HG03280 (cell line): Measurements from ENCODE around the gene KPNA5.
"Not testable (repeated sequence)": the region's sequence is repeated elsewhere in the genome, so short reads cannot be mapped to it uniquely, and the experiment has no call there.

Source experiments
- ATAC-seq: cut with Tn5 transposase; IDR thresholded peaks from one replicate; pipeline ENCODE4 v1.9.1; 2021; ENCODE audit warnings: mild to moderate bottlenecking, moderate library complexity; ENCODE audit not compliant: unreplicated experiment

The KPNA5 gene

GRCh38 chr6:116697480-116697879 lies 16.5 kb downstream of the KPNA5 start:
- no peak for ATAC-seq

GRCh38 chr6:116703888-116704287 lies 22.9 kb downstream of the KPNA5 start:
- not testable (repeated sequence) for ATAC-seq

- no peak for ATAC-seq
Measured at GRCh38 chr6:116705917-116706316, 24.9 kb downstream of the KPNA5 start.

- no peak for ATAC-seq
Measured at GRCh38 chr6:116714296-116714695, 33.3 kb downstream of the KPNA5 start.

- ATAC-seq: no peak
Measured at GRCh38 chr6:116714761-116715160, 33.8 kb downstream of the KPNA5 start.

- no peak for ATAC-seq
Measured at GRCh38 chr6:116726947-116727346, 45.9 kb downstream of the KPNA5 start.

- ATAC-seq: no peak
Measured at GRCh38 chr6:116730513-116730912, 49.5 kb downstream of the KPNA5 start.

- ATAC-seq: no peak
Measured at GRCh38 chr6:116737004-116737403, 56.0 kb downstream of the KPNA5 start.

- not testable (repeated sequence) for ATAC-seq
Measured at GRCh38 chr6:116740486-116740885, 59.5 kb downstream of the KPNA5 start.

GRCh38 chr6:116741571-116741970 lies 60.6 kb downstream of the KPNA5 start:
- no peak for ATAC-seq

- ATAC-seq: no peak
Measured at GRCh38 chr6:116745176-116745575, 64.2 kb downstream of the KPNA5 start.

GRCh38 chr6:116761779-116762178 lies 80.8 kb downstream of the KPNA5 start:
- no peak for ATAC-seq

GRCh38 chr6:116762235-116762634 lies 81.2 kb downstream of the KPNA5 start:
- ATAC-seq: no peak

GRCh38 chr6:116763048-116763447 lies 82.0 kb downstream of the KPNA5 start:
- no peak for ATAC-seq

- ATAC-seq: no peak
Measured at GRCh38 chr6:116763906-116764628, 83.1 kb downstream of the KPNA5 start.

- no peak for ATAC-seq
Measured at GRCh38 chr6:116764629-116764960, 83.6 kb downstream of the KPNA5 start.

GRCh38 chr6:116764961-116765841 lies 84.2 kb downstream of the KPNA5 start, which contains the start of gene FAM162B:
TSS of gene FAM162B (minus strand) at chr6:116765719. CDS start at chr6:116765576, 143 bp downstream.
- no peak for ATAC-seq

- no peak for ATAC-seq
Measured at GRCh38 chr6:116766506-116767176, 85.6 kb downstream of the KPNA5 start.

- ATAC-seq: no peak
Measured at GRCh38 chr6:116767715-116768114, 86.7 kb downstream of the KPNA5 start.

- ATAC-seq: no peak
Measured at GRCh38 chr6:116772450-116772849, 91.4 kb downstream of the KPNA5 start.

GRCh38 chr6:116773886-116774285 lies 92.9 kb downstream of the KPNA5 start:
- no peak for ATAC-seq
